ENCODE measurements around the gene EME2. TPM values are rescaled to one million over a fixed set of nuclear protein-coding genes. Genes with fewer than 3 reads are reported as not detected.

EME2 gene
- total RNA-seq, 1 experiment from 2014 or later = 19.5 TPM

DNA sequence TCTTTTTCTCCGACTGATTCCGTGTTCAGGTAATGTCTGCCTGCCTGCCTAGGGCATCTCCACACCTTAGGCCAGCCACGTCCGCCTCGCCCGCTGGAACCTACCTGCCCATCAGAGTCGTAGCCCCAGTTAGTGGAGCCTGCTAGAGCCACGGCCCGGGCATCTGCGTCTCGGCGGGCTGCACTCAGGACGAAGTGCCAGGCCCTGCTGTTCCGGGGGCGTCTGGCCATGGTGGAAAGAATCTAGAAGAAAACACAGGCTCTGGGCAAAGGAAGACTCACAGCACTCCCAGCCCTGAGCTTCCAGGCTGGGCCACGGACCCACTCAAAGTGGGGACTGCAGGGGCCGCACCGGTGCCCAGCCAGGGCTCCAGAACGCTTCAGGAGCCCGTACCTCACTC, 8.6 kb downstream of the EME2 start:
- intact Hi-C loops (cut with micrococcal nuclease; ENCODE audit: unreplicated experiment) = no loop called here
- H3K36me3 ChIP-seq (ENCODE audit: insufficient read depth, low read length, poor library complexity, severe bottlenecking) = peaks cover 14% of the 10 kb centered on the region
- ChIA-PET CTCF (no interaction called here), POLR2A (ENCODE audit: low non-redundant PET) (no interaction called here)
- no peaks in the 10 kb centered on the region for H3K4me1 ChIP-seq (ENCODE audit: insufficient read depth, low read length, poor library complexity, severe bottlenecking)
- H3K4me3 ChIP-seq (ENCODE audit: low read depth, low read length, poor library complexity, severe bottlenecking) = peak overlapping the region; percentile 90
- DNase-seq (ENCODE audit: low spot score) = no peak
- H3K27me3 ChIP-seq (replicated peaks; ENCODE audit: insufficient read depth, low read depth, low read length, poor library complexity) = no peaks in the 10 kb centered on the region
- no peaks in the 10 kb centered on the region for H3K9me3 ChIP-seq (ENCODE audit: low read depth, low read length, poor library complexity, severe bottlenecking)
- no peak for TF ChIP-seq CTCF (conservative IDR thresholded peaks at IDR 0.05; ENCODE audit: low read depth, low read length)
- TF ChIP-seq EZH2 (IDR thresholded peaks at IDR 0.05; ENCODE audit: borderline replicate concordance, low read depth, low read length, poor library complexity, severe bottlenecking) = no peak
- no TSS peak for BruUV-seq (replicated peaks)
- H3K27ac ChIP-seq (ENCODE audit: low read depth, low read length, poor library complexity, severe bottlenecking) = peak overlapping the region; percentile 75

GRCh38 chr16:1781758-1782407, 9.3 kb downstream of the EME2 start:
- POLR2A ChIA-PET (ENCODE audit: low non-redundant PET) = interaction anchor here (1.0 kb wide), 1 partner anchor 16 kb away, joined by 12 read pairs; no protein-coding TSS in a partner anchor
- Histone ChIP-seq H3K36me3 (ENCODE audit: insufficient read depth, low read length, poor library complexity, severe bottlenecking) (peaks cover 12% of the 10 kb centered on the region), H3K9me3 (ENCODE audit: low read depth, low read length, poor library complexity, severe bottlenecking) (no peaks in the 10 kb centered on the region), H3K4me1 (ENCODE audit: insufficient read depth, low read length, poor library complexity, severe bottlenecking) (no peaks in the 10 kb centered on the region), H3K27ac (ENCODE audit: low read depth, low read length, poor library complexity, severe bottlenecking) (peak overlapping the region; percentile 75), H3K27me3 (replicated peaks; ENCODE audit: insufficient read depth, low read depth, low read length, poor library complexity) (no peaks in the 10 kb centered on the region), H3K4me3 (ENCODE audit: low read depth, low read length, poor library complexity, severe bottlenecking) (peak overlapping the region; percentile 90)
- TF ChIP-seq CTCF (conservative IDR thresholded peaks at IDR 0.05; ENCODE audit: low read depth, low read length) = 0 out of 2 replicates have a peak, but pooled peaks have one; percentile 11
- TF ChIP-seq EZH2 (IDR thresholded peaks at IDR 0.05; ENCODE audit: borderline replicate concordance, low read depth, low read length, poor library complexity, severe bottlenecking) = no peak
- intact Hi-C loops (cut with micrococcal nuclease; ENCODE audit: unreplicated experiment) = no loop called here
- peak; percentile 22 for DNase-seq (ENCODE audit: low spot score)
- no TSS peak for BruUV-seq (replicated peaks)
- CTCF ChIA-PET = interaction anchor here (1.1 kb wide), 1 partner anchor 9 kb away, joined by 3 read pairs; the partner anchor contains the start of genes EME2 and MRPS34

DNA sequence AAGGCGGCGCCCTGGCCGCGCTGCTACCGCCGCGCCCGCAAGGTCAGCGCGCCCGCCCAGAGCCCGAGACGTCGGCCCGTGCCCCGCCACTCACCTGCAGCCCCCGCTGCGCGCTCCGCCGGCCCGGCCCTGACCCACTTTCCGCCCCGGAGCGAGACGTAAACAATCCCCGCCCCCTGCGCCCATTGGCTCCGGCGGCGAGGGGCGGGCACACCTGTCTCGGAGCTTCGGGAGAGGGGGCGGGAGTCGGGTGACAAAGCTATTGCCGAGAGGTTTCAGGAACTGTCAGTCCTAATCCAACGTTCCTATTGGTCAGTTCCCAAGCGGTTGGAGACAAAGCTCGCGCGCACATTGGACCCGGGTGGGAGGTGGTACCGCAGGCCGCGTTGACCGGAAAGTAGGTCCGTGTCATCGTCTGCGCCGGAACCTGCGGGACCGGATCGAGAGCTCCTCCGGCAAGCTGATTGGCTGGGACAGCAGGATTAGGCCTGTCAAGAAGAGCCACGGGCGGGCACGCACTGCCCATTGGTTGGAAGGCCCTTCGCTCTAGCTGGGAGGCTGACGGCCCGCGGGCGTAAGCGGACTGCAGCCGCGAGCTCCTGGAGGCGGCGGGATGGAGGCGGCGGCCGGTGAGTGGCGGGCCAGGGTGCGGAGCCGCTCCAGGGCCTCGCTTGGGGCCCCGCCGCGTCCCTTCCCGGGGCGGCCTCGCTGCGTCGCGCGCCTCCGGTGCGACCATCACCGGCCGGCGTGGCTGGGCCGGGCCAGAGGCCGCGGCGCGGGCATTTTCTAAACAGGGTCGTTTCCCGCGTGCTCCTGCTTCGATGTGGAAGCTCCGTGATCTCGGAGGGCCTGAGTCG, 10.0 kb downstream of the EME2 start, which contains the start of the genes NUBP2 and SPSB3:
Gene NUBP2, plus strand, starts transcription at position 553 of the 857 bp plus-strand sequence. Its CDS starts 61 bp downstream, at position 614.
Gene SPSB3, minus strand, starts transcription at position 164 of the 857 bp plus-strand sequence. CDS start 1,088 bp downstream, outside the sequence.
- Histone ChIP-seq H3K36me3 (ENCODE audit: insufficient read depth, low read length, poor library complexity, severe bottlenecking) (peaks cover 5% of the 10 kb centered on the region), H3K4me3 (ENCODE audit: low read depth, low read length, poor library complexity, severe bottlenecking) (peak within 1 kb of the TSS; percentile 90), H3K9me3 (ENCODE audit: low read depth, low read length, poor library complexity, severe bottlenecking) (no peaks in the 10 kb centered on the region), H3K4me1 (ENCODE audit: insufficient read depth, low read length, poor library complexity, severe bottlenecking) (no peaks in the 10 kb centered on the region), H3K27me3 (replicated peaks; ENCODE audit: insufficient read depth, low read depth, low read length, poor library complexity) (no peaks in the 10 kb centered on the region), H3K27ac (ENCODE audit: low read depth, low read length, poor library complexity, severe bottlenecking) (peak within 1 kb of the TSS; percentile 86)
- DNase-seq (ENCODE audit: low spot score) = peak; percentile 100
- TF ChIP-seq EZH2 (IDR thresholded peaks at IDR 0.05; ENCODE audit: borderline replicate concordance, low read depth, low read length, poor library complexity, severe bottlenecking) (no peak), CTCF (conservative IDR thresholded peaks at IDR 0.05; ENCODE audit: low read depth, low read length) (no peak)
- intact Hi-C loops (cut with micrococcal nuclease; ENCODE audit: unreplicated experiment) = no loop called here
- ChIA-PET CTCF (interaction anchor here (0.5 to 1.1 kb wide), 3 partner anchors 10 to 1165 kb away, joined by 3 to 4 read pairs (median 3); partner anchors contain the start of genes EME2, MRPS34 and TBC1D24), POLR2A (ENCODE audit: low non-redundant PET) (interaction anchor here (0.6 to 1.0 kb wide), 4 partner anchors 11 to 81 kb away, joined by 3 to 14 read pairs (median 10); no protein-coding TSS in a partner anchor)
- BruUV-seq (replicated peaks) = no TSS peak

Data from A673 (cell line).